Thoracic aorta (tissue), 2 donors: ENCODE data around the gene CAT. TPM values are rescaled to one million over a fixed set of nuclear protein-coding genes. Genes with fewer than 3 reads are reported as not detected.

Experiments used
- ATAC-seq: fragments of 150-250 bp; one replicate; pipeline ENCODE4 v1.8.0; 2017; ENCODE audit warnings: low read depth; ENCODE audit not compliant: insufficient number of reproducible peaks, low FRiP score
- DNase-seq: peaks from one replicate; pipeline ENCODE4 v3.0.0-alpha.2; 2020; ENCODE audit warnings: low spot score
- H3K27ac ChIP-seq, 2 donors: fragments of 200-600 bp; sonication (generic); 1 replicate in 1 of 2; 2 replicates in 1 of 2; pipeline ENCODE4 v1.5.1; 2016; ENCODE audit warnings: mild to moderate bottlenecking in 2 of 2, moderate library complexity in 2 of 2
- H3K27me3 ChIP-seq: fragments of 200-600 bp; sonication (generic); replicated peaks from 2 replicates; pipeline ENCODE4 v1.6.0; 2016; ENCODE audit warnings: mild to moderate bottlenecking; ENCODE audit not compliant: insufficient read depth
- H3K36me3 ChIP-seq: fragments of 200-600 bp; sonication (generic); one replicate; pipeline ENCODE4 v1.5.1; 2016
- H3K4me1 ChIP-seq, 2 donors: fragments of 200-600 bp; sonication (generic); 1 replicate in 1 of 2; 2 replicates in 1 of 2; pipeline versions ENCODE4 v1.5.1 to v1.6.0; 2016; ENCODE audit warnings: low read depth in 2 of 2, mild to moderate bottlenecking in 1 of 2; ENCODE audit not compliant: control insufficient read depth in 1 of 2
- H3K4me3 ChIP-seq: fragments of 200-600 bp; sonication (generic); 2 replicates; pipeline ENCODE4 v1.5.1; 2016; ENCODE audit warnings: mild to moderate bottlenecking
- H3K9me3 ChIP-seq: fragments of 200-600 bp; sonication (generic); 2 replicates; pipeline ENCODE4 v1.5.1; 2016
- CTCF ChIP-seq: fragments of 200-600 bp; sonication (generic); IDR thresholded peaks from one replicate; pipeline ENCODE4 v1.5.1; 2019; ENCODE audit warnings: antibody characterized with exemption
- total RNA-seq, 2 donors: library from RNA; depleted of rRNA; stranded (reverse); fragments of >200 nt; gene quantifications; one replicate each; pipeline versions ENCODE4 v1.1.0 to v1.2.3, GENCODE V29; 2016

Gene CAT
- total RNA-seq, 2 donors from 2014 or later = 54.7 to 65.3 TPM

DNA sequence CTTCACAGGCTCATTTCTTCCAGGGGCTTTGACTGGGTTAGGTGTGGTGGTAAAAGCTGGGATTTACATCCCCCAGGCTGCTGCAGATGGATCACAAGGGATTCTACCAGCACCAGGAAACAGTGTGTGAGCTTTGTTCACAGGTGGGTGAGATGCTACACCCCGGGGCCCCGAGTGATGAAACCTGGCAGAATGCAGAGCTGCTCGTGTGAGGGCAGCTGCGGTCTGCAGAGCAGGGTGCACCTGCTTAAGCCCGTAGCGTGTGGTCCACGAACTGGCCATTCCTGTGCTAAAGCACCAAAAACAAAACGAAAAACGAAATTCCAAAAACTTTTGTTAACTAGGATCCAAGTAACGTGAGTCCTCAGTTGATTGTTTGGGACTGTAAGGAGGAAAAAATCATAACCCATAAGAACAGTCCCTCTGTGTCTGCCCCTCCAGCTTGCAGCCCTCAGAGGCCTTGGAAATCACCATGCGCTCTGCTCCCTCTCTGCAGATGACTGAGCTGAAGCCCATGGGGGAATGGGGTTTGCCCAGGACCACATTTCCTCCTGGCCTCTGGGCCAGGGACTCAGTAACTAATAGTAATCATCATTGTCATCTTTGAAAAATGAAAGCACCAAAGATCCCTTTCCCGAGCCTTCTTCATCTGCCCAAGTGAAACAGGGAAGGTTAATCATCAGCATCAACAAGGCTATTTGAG lies 50.3 kb downstream of the CAT start:
- Histone ChIP-seq H3K27ac (no peak overlapping the region), H3K27me3 (no peaks in the 10 kb centered on the region)

GRCh38 chr11:34490304-34490703 lies 51.6 kb downstream of the CAT start:
- Histone ChIP-seq H3K36me3 (no peaks in the 10 kb centered on the region), H3K9me3 (no peaks in the 10 kb centered on the region), H3K4me1 (no peaks in the 10 kb centered on the region), H3K4me3 (no peak overlapping the region), H3K27ac (no peak overlapping the region), H3K27me3 (no peaks in the 10 kb centered on the region)
- TF ChIP-seq CTCF = no peak
- ATAC-seq = no peak
- DNase-seq = no peak

More for the DNA sequence above, 50.3 kb downstream of the CAT start:
- H3K9me3 ChIP-seq = no peaks in the 10 kb centered on the region
- no peak for TF ChIP-seq CTCF
- H3K4me1 ChIP-seq = no peaks in the 10 kb centered on the region
- no peak overlapping the region for H3K4me3 ChIP-seq
- no peaks in the 10 kb centered on the region for H3K36me3 ChIP-seq
- ATAC-seq = no peak
- no peak for DNase-seq

DNA sequence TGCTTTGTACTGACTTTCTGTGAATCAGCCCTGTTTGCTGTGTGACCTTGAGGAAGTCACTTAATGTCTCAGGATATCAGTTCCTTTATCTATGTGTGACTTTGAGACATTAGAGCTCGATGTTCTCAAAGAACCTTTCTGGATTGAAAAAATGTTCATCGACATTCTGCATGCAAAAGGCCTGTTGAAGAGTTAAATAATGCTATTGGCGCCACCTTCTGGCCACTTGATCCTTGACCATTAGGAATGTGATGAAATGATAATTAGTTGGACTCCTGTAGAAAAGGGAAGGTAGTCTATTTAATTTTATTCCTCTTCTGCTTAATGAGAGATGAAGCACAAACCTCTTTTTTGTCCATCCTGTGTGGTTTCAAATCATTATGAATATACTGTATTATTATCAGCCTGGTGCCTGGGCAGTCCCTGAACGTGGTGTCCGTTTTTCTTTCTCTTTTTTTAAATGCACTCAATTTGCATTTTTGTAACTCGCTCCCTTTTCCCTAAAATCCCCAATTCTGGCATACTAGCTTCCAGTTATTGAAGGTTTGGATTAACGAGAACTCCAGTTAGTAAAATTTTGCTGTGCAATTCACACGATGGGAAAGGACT lies 54.2 kb downstream of the CAT start:
- ATAC-seq (no peak), DNase-seq (no peak)
- Histone ChIP-seq H3K4me3 (no peak overlapping the region), H3K27ac (no peak overlapping the region), H3K9me3 (no peaks in the 10 kb centered on the region), H3K4me1 (no peaks in the 10 kb centered on the region), H3K36me3 (no peaks in the 10 kb centered on the region), H3K27me3 (no peaks in the 10 kb centered on the region)
- peak; percentile 51 for TF ChIP-seq CTCF

DNA sequence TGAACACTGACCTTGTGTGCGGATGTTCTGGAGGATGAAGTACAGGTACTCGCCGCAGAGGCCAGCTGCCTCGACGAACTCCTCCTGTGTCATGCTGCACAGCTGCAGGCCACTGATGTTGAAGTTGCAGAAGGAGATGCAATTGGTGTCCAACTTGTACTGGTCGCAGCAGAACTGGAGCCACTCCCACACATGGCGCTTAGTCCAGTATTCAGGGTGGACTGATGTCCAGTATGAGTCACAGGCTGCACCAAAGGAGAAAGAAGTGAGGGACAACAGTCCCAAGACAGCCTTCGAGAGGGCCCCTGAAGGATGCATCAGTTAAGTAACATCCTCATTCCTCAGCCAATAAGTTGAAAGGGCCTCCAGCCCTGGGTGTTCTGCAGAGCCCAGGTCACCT lies 54.7 kb downstream of the CAT start:
- Histone ChIP-seq H3K27ac (no peak overlapping the region), H3K4me1 (no peaks in the 10 kb centered on the region), H3K4me3 (no peak overlapping the region), H3K36me3 (no peaks in the 10 kb centered on the region), H3K27me3 (no peaks in the 10 kb centered on the region), H3K9me3 (no peaks in the 10 kb centered on the region)
- TF ChIP-seq CTCF = no peak
- no peak for DNase-seq
- ATAC-seq = no peak

- no peak overlapping the region for H3K27ac ChIP-seq
- no peaks in the 10 kb centered on the region for H3K36me3 ChIP-seq
- TF ChIP-seq CTCF = no peak
- no peaks in the 10 kb centered on the region for H3K4me1 ChIP-seq
- ATAC-seq = no peak
- H3K4me3 ChIP-seq = no peak overlapping the region
- no peaks in the 10 kb centered on the region for H3K9me3 ChIP-seq
- DNase-seq = no peak
- H3K27me3 ChIP-seq = no peaks in the 10 kb centered on the region
These were observed 55.3 kb downstream of the CAT start for GRCh38 chr11:34493926-34494595.
